GM19328 (cell line): Measurements from ENCODE around the gene MEIS2.

Experiments used
- ATAC-seq: cut with Tn5 transposase; IDR thresholded peaks from one replicate; pipeline ENCODE4 v1.9.1; 2021; ENCODE audit warnings: mild to moderate bottlenecking, moderate library complexity; ENCODE audit not compliant: unreplicated experiment

MEIS2 gene

DNA sequence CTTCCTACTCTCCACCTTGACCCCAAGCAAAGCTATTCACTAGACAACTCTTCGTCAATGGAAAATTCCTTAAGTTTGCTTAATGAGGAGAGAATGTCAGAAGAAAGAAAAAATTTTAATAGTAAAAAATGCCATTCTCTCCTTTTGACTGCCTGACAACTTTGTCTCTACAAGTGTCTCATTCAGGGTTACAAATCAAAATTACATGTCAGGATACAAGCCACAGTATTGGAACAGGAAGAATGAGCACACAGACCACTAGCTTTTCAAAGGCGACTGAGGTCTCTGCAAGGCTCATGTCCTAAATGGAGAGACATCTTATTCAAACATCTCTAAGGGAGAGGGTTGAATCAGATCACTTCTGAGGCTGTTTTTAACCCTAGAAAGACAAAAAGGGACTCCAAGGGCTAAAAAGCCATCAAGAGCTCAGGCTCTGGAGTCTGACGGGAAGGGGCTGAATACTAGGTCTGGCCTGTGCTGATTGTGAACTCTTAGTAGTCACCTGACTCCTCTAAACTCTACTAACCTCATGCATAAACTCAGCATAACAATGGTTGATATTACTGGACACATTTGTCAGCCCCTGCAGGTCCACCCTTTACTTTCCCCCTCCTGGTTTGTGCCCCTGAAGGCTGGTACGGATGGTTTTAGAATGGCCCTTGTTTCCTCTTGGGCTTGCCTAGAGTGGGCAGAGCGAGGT is 12.8 kb upstream of the MEIS2 start:
- no peak for ATAC-seq

DNA sequence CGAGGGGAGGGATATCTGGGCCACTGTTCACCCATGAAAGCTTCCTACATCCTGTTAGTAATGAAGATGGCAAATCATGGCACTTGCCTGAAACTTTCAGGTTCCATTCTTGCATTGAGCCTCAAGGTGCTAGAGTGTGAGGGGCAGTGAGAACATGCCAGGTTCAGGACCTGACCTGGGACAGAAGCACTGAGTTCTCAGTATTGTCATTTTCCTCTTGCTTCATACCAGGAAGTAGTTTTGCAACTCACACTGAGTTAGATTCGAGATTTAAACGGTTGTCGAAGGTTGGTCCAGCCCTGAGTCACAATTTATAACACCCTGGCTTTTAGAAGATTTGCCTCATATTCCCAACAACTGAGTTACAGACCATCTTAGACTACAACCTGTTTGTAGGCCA is 11.8 kb upstream of the MEIS2 start:
- no peak for ATAC-seq

DNA sequence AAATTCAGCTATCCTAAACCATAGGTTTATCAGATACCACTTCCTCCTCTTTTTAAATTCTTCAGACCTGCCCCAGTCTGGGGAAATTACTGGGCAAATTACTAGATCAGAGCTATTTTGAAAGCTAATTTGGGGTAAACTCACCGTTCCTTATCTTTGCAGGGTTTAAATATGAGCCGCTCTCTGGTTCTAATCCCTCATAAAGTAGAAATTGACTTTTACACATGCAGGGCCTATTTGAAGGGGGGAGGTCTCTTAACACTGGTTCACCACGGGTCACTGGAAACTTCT is 11.0 kb upstream of the MEIS2 start:
- no peak for ATAC-seq

DNA sequence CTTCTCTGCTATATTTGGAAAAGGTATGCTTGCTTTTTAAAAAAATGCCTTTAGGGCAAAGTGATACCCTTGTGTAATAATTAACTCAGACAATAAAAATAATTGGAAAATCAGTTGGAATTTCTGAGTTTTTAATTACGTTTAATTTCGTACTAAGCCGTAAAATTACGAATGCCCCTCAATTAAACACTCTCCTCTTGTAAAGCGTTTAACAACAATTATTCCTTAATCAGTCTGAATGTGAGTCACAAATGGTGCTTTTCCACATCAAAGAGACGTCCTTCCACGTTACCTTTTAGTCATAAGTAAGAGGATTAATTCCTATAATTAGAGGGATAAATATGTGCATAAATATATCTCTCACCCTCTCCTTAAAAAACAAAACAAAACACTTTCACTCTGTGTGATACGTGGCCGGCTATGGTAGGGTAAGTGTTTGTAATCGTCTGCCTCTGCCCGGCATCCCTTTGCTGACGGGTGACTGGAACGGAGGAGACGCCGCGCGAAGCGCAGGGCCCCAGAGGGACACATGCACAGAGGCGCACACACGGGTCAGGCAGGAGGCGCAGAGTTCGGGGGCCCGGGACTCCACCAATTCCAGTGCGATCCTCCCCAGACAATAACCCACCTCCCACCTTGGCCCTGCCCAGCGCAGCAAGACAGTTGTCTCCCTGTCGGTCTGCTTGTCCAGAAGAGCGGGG is 9.7 kb upstream of the MEIS2 start:
- ATAC-seq, result no peak

DNA sequence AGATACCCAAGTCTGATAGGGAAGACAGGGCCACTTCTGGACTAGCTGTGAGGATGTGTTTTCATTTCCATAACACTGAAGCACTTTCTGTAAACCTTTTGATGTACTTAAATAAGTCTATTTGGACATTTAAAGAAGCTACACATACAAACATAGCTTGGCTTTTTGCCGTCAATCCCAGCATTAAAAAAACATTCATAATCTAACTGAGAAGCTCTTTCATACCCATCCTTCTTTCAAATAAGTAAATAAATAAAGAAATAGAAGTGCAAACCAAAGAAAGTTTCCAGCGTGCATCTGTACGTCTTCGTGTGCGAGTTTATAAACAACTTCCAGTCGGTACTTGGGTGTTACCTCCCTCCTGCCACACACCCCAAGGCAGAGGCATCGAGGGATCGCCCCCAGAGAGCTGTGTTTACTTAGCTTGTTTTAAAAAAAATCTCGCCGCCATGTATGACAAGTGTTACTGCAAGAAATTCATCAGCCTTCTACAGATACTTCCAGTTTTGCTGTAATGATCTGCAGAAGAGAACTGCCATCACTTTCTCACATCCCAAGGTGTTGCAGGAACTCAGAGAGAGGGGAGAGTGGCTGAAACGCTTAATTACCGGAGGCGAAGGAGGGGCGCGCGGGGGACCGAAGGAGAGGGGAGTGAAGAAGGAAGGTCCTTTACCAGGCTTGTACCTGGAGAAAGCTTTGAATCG is 9.0 kb upstream of the MEIS2 start:
- no peak for ATAC-seq

DNA sequence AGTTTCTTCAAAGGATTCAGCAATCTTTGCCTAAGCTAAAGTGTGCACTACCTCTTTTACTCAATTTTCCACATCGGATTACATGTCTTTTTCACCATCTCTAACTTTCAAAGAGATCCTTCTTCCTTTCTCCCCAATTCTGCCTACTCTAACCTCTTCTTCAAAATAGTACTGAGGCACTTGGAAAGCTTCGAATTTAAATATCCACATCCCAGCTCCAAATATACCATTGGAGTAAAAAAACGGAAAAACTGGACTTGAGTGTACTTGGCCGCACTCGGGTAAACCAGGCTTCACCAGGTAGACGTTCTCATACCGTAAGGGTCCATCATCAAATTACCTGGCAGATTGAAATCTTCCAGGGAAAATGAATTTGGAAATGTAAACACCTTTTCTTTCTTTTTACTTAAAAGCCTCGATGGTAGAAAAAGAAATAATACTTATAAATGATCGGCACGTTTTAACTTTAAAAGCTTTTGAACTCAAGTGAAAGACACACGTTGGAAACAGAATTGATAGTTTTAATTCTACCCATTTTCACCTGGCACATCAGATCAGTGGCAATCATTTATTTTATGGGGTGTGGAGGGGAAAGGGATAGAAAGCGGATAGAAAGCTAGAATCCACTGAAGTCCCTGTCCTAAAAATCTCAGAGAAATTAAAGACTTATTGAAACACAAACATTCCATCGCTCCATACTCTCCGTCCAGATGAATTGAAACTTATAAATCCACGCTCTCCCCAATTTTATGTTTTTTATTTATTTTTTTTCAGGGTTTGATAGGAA is 8.2 kb upstream of the MEIS2 start:
- ATAC-seq, result no peak

DNA sequence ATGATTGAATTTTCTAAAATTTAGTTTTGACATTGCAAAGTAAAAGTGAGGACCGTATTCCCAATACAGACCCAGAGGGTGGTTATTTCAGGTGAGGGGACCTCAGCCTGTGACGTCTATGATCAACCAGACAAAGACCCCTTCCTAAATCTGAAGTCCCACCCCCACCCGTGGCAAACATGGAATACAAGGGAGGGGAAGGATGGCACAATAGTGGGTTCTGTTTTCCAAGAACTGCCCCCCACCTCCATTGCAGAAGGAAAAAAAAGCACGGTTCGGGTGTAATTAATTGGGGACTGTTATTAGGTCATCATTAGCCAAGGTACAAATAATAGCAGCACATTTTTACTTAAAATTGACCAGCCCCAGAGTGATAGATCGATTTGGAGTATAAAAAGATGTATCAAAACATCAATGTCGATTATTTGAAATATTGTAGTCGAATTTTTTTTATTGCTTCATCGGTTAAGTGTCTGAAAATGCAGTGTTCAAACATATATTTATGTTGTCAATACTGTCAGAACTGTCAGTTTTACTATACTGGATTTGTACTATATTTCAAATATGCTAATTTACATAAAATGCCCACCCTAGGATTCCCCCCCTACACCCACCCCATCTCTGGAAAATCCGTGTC is 7.5 kb upstream of the MEIS2 start:
- ATAC-seq, result no peak

DNA sequence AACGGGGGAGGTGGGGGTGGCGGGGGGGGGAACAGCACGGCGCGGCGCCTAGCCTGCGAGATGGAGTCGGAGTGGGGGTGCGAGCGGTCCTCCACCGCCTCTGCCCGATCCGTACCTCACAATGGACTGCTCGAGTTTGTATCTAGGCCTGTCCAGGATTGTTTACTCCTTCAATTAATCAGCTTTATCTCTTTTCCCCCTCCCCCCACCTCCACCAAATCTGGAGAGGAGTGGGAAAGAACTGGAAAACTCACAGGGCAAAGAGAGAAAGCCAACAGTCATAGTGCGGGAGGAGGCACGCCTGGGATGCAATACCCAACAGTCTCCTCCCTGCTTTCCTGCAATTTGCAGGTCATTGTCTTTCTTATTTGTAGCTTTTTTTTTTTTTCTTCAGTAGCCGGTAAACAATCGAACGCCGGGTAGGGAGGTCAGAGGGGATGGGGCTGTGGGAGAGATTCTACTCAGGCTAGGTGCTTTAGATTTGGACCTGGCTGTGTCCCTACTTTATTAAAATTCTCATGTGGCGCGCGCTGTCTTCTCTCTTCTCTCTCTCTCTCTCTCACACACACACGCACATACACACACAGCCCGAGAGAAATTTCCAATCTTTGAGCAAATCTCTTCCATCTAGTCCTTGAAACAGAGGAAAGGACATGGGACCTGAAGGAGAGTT is 6.9 kb upstream of the MEIS2 start:
- ATAC-seq, result no peak

DNA sequence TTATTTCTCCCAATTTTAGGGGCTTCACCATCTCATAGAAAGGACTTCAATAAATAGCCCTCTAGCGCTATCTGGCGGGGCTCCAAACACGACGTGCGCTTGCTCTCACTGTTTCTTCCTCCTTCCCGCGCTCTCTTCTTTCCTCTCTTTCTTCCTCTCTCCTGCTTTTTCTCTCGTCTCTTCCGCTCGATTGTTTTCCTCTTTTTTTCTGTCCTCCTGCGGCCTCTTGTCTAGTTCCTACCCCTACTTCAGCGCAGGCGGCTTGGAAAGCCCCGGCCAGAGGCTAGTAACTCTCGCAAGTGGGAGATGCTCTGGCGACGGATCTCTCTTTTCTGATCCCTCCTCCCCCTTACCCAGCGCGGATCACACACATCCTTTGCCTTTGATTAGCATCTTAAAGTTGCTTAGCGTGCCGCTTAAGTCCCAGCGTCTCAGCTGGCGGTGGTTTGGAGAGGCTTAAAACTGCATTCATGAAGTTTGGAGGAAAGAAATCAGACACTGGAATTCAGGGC is 6.2 kb upstream of the MEIS2 start:
- ATAC-seq, result no peak

DNA sequence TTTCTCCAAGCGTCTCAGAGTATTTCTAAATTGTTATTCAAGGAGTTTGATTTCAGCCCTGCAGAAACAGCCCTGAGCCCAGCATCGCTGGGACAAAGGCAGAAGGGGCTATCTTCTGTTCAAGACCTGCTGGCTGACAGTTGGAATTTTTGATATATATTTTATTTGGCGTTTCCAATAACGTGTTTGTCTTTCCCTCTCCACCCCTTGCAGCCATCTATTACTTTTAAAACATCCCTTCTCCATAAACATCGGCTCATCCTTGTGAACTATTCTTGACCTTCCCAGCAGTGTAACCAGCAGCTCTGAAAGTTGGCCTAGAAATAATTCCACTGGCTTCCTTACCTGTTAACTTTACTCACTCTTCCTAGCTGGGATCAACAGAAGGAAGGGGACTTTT is 5.5 kb upstream of the MEIS2 start:
- ATAC-seq, result no peak

DNA sequence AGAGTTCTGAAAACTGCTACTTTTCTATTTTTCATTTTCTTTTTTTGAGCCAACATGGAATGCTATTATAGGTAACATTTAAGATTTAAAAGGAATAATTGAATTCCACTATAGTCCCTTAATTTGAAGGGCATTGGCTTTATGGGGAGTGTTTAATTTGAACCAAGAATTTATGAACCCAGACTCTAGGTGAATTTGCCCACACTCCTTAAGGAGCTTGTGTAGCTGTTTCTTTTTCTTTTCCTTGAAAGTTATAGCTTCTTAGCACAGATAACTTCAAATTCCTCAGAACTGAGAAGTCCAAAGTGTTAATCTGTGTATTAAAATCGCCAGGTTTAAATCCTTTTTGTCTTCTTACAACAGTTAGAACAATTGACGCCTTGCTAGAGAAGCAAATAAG is 4.7 kb upstream of the MEIS2 start:
- no peak for ATAC-seq

DNA sequence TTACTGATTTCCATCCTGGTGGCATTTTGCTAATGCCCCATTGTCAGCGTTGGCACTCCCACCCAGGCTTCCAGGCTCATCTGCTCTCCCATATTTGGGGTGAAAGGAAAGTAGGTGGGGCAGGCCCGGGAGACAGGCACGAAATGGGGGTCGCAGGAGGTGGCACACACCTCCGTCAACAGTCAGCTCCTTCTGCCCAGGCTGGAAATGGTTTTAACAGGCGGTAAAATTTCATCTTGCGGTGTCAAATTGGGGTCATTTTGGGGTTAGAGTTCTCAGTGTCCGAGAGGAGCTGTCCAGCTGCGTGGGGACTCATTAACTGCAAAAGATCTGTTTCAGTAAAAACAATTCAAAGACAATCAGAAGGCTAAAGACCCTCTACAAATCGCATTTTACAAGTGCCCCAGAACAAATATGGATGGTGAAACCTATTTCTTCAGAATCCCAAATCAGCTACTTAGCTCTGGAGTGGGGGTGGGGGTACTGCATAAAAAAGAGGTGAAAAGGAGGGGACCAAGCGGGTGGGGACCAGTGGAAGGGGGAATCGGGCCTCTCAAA is 4.2 kb upstream of the MEIS2 start:
- ATAC-seq, result no peak

DNA sequence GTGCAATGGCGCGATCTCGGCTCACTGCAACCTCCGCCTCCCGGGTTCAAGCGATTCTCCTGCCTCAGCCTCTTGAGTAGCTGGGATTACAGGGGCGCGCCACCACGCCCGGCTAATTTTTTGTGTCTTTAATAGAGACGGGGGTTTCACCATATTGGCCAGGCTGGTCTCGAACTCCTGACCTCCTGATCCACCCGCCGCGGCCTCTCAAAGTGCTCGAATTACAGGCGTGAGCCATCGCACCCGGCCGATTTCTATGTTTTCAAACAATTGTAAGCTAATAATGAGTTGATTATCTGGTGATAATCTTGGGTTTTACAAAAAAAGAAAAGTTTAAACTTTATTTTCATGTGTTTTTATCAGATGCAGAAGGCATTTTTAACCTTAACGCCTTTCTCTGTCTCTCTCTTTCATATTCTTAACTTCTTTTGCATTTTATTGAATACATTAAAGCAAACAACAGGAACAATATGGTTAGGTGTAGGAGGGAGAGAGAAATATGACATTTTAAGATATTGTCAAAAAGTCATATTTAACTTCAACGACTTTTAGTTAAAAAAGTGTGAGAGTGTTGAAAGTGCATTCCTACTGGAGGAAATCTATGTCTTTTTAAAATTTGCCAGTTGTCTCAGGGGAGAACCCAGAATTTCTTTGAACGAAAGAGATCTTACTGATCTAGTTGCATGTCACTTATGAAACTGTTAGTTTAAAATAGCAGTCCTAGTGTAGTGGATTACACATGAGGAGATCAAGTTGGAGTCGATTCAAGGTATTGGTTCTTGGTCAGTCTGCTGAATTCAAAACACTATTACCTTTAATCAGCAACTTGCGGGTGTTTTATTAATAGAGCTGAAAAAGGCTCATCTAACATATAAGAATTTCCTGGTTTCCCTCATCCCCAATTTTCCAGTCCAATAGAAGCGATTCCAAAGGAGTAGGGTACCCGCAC is 3.4 kb upstream of the MEIS2 start:
- no peak for ATAC-seq

DNA sequence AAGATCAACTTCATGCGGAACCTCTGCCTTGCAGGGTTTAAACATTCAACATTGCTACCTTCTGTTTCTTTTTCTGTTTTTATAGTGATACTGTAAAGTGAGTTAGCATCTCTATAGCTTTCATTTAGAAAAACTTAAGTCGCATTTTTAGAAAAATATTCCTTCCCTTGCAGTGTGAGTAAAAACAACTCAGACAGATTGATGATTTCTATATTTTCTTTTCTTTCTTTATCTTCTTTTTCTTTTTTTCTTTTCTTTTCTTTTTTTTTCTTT is 2.8 kb upstream of the MEIS2 start:
- no peak for ATAC-seq

DNA sequence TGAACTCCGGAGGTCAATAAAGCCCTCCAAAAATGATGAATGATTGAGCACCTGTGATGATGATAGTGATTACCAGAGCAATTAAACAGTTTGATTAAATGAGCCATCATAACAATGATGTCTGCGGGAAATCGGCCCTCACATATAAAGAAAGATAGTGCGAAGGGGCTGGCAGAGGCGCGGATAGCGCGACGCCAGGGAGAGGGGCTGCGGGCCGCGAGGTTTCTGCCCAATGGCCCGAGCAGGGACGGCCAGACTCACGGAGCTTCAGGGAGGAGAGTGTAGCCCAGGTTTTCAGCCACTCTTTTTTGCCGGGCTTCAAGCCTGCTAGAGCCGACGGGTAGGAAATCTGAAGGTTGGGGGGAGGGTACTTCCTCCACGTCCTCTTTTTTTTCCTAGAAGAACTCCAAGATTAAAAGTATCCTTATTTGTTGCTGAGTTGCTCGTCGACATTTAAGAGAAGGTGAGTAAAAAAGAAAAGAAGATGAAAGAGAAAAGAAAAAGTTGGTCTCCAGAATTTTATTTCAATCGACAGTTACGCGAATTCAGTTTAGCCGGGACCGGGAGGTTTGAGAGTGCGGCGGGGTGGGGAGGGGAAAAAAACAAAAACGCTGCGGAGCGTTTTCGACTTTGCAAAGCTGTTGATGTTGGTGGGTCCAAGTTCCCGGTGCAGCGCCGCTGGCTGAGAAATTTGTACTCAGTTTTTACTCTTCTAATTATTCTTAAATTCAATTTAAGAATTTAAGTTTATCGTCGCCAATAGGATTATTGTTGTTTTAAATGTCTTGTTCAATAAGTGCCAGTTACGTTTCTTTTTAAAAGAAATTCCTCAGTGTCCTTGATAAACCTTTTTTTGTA is 2.2 kb upstream of the MEIS2 start:
- ATAC-seq, result no peak

DNA sequence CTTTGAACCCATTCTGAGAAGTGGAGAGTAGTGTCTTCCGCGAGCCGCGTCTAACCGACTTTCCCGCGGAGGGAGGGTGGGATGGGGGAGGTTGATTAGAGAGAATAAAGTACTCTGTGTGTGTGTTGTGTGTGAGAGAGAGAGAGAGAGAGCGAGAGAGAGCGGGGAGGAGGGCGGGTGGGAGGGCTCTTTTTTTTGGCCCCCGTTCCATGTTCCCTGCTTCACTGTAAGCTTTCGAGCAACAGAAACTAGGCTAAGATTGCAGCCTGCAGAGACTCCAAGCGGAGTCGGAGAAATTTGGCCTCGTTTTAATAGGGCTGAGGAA is 1.6 kb upstream of the MEIS2 start:
- no peak for ATAC-seq

DNA sequence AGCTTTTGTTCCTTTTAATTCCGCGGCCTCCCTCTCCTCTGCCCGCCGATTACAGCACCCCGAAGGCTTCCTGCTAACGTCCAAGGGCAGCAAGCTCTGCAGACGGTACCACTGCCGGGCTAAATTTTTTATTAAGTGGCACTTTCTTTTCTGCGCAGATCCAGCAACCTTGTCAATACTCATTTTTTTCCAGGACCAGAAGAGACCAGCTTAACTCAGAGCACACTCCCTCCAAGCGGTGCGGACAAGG is 542 bp upstream of the MEIS2 start:
- ATAC-seq, result no peak

DNA sequence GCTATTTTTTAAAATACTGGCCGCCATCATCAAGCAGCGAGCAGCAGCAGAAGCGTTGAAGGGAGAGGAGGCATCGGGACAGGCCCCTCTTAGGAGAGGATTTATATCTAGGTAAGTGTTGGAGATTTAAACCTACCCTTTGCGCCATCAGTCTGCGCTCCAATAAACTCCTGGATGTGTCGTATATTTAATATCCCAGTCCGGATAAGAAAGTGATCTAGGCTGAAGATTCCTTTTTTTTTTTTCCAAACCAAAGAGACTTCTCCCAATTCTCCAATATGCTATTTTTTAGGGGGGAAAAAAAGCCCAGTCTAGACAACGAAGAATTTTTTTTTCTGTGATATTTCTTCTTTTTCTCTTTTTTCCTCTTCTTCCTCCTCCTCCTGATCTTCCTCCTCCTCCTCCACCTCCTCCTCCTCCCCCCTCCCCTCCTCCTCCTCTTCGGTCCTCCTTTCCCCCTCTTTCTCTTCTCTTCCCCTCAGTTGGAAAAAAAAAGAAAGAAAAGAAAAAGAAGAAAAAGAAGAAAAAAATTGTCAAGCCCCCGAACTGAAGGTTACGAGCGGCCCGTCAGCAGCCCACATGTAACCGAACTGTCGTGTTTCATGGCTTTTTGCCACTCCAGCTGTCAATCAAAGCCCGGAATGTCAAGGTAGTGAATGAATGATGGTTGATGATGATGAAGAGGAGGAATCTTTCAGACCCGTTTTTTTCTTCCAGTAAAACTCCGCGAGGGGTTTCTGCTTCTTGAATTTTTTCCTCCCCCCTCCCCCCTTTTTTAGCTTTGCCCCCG is 835 bp downstream of the MEIS2 start:
- ATAC-seq, result no peak
